NOMO-1 (cell line): Measurements from ENCODE around the gene POLR2I.
"Not testable (repeated sequence)": the region's sequence is repeated elsewhere in the genome, so short reads cannot be mapped to it uniquely, and the experiment has no call there.

Experiments
- DNase-seq, 2 experiments: peaks; one replicate each; lab custom pipeline; 2025; ENCODE audit not compliant: unreplicated experiment in 2 of 2; lab: John Stamatoyannopoulos, UW

Gene POLR2I

GRCh38 chr19:36101550-36102327, 12.9 kb downstream of the POLR2I start:
- no peak for DNase-seq

GRCh38 chr19:36100476-36100875, 14.2 kb downstream of the POLR2I start:
- DNase-seq: no peak

DNA sequence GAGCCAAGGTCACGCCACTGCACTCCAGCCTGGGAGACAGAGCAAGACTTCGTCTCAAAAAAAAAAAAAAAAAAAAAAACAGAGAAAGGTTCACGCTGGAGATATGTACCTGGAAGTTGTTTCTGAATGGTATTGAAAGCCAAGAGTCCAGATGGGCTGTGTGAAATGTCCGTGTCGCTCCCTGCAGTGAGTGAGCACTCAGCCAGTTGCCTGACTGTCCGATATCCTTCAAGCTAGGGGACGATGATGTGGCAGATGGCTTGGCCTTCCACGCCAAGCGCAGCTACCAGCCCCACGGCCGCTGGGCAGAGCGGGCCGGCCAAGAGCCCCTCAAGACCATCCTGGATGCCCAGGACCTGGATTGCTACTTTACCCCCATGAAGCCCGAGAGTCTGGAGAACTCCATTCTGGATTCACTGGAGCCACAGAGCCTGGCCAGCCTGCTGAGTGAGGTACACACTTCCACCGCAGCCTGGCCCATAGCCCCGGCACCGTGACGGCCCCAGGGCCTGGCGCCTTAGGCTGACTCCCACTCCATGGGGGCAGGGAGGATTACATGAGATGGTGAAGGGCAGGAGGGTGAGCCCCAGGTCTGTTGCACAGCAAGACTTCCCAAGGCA, 15.4 kb downstream of the POLR2I start:
- no peak for DNase-seq

GRCh38 chr19:36097036-36097435, 17.6 kb downstream of the POLR2I start:
- no peak for DNase-seq

- DNase-seq: no peak
Observed at GRCh38 chr19:36093687-36094086, 21.0 kb downstream of the POLR2I start.

GRCh38 chr19:36093146-36093662, 21.5 kb downstream of the POLR2I start:
- DNase-seq: no peak

GRCh38 chr19:36092566-36092965, 22.1 kb downstream of the POLR2I start:
- no peak for DNase-seq

DNA sequence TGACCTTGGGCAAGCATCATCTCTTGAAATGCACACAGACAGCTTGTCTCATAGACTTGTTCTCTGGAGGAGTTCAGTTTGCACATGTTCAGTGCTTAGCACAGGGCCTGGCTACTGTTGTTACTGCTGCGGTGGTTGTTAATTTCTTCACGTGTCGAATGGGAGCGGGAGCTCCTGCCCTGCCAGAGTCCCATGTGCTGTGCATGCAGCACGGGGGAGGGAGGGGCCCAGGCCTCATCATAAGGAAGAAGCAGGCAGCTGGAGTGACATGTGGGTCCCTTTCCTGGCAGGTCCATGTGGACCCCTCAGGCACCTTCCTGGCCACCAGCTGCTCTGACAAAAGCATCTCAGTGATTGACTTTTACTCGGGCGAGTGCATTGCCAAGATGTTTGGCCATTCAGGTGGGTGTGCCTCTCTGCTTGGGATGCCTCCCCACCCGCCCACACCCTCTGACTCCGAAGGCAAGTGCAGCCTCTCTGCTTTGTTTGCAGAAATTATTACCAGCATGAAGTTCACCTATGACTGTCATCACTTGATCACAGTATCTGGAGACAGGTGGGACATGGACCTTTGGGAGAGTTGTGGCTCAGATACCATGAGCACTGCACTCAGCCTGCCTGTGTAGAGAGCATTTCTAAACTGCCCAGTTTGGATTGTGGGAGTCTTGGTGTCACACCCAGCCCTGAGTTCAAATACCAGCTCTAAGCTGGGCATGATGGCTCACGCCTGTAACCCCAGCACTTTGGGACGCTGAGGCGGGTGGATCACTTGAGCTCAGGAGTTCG, 23.6 kb downstream of the POLR2I start:
- DNase-seq: no peak

GRCh38 chr19:36089847-36090246, 24.8 kb downstream of the POLR2I start:
- no peak for DNase-seq

- no peak for DNase-seq
Observed at GRCh38 chr19:36086326-36086725, 28.3 kb downstream of the POLR2I start.

DNA sequence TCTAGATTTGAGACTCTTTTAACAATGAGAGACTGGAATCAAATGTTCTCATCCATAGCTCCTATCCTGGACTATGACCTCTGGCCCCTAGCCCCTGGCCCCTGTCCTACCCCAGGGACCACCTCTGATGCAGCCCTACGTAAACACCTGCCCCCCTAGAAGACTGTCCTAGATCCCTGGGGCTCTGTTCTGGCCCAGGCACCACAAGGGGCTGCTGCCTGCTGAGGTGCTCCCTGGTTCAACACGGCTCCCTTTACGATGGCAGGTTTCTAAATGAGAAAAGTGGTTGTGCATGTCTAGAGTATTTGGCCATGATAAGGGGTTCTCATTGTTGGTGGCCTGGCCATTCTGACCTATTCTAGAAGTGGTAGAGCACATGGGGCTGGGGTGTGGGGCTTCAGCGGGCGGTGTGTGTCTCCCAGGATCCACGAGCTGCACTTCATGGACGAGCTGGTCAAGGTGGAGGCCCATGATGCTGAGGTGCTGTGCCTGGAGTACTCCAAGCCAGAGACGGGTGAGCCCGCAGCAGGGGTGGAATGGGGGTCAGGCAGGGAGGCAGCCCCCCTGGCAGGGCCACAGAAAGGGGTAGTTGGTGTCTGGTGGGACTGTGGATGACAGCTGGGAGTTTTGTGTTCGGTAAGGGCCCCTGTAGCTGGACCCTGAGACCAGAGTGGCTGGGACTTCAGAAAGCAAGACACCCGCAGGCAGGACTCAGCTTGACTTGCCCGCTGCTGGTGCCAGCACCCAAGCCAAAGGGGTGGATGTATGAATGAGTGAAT, 30.3 kb downstream of the POLR2I start:
- DNase-seq: no peak

DNA sequence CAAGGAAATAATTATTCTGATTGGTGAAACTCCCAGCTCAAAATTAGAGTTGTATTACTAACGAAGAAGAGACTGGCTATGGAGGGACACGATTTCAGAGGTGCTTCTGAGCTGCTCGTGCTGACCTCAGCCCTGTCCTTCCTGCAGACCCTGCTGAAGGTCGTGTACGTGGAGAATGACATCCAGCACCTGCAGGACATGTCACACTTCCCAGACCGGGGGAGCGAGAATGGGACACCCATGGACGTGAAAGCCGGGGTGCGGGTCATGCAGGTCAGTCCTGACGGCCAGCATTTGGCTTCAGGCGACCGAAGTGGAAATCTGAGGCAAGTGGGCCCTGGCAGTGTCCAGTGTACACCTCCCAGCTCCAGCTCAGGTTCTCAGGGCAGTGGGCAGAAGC, 31.8 kb downstream of the POLR2I start:
- DNase-seq: no peak

GRCh38 chr19:36081894-36082293, 32.8 kb downstream of the POLR2I start:
- DNase-seq: no peak

GRCh38 chr19:36081385-36081784, 33.3 kb downstream of the POLR2I start:
- no peak for DNase-seq

GRCh38 chr19:36079389-36079945, 35.2 kb downstream of the POLR2I start:
- DNase-seq: no peak

DNA sequence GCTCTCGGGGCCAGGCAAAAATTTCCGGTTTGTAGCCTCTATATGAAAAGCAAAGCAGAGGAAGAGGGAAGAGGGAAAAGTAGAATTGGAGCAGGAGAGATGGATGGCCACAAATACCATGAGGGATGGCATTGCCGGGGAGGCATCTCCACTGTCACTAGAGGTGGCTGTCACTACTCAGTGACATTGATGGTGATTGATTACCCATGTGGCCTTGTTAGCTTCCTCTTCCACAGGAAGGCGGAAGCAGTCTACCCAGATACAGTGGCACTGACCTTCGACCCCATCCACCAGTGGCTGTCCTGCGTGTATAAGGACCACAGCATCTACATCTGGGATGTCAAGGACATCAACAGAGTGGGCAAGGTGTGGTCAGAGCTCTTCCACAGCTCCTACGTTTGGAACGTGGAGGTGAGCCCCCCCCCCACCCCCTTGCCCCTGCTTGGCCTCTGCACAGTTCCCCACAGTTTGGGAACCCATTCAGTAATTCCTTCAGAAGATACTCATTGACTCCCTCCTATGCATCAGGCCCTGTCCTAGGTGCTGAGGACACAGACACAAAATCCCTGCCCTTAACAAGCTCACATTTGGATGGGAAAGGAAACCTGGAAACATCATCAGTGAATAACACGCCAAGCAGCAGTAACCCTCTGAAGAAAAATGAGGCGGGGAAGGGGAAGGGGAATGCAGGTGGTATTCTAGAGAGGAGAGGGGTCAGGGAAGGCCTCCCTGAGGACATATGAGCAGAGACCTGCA, 41.4 kb downstream of the POLR2I start:
- no peak for DNase-seq

DNA sequence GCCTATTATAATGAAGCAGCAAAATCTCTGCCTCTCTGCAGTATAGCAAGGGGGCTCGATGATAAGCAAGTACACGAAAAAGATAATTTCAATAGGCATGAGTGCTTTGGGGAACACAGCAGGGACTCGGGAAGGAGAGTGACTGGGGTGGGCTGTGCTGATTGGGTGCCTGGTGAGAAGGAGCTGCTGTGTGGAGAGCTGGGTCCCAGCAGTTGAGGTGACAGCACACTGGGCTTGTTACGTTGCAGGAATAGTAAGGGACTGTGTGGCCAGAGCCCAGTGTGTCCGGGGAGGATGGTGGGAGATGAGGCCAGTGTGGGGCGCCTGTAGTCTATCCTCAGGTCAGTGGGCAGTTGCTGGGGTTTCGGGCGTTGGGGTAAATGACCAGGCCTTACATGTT, 42.6 kb downstream of the POLR2I start:
- DNase-seq: no peak

GRCh38 chr19:36068810-36069499, 45.7 kb downstream of the POLR2I start:
- DNase-seq: not testable (repeated sequence)

GRCh38 chr19:36067681-36068080, 47.0 kb downstream of the POLR2I start:
- DNase-seq: no peak
